GM18909 (cell line): ENCODE results near the gene TSPAN12.

Source experiments
- ATAC-seq: cut with Tn5 transposase; IDR thresholded peaks from one replicate; pipeline ENCODE4 v1.9.1; 2021; ENCODE audit warnings: mild to moderate bottlenecking; ENCODE audit not compliant: unreplicated experiment, poor library complexity

Gene TSPAN12

GRCh38 chr7:120852700-120853099 is 5.2 kb downstream of the TSPAN12 start:
- ATAC-seq, result no peak

GRCh38 chr7:120843109-120843508 is 14.8 kb downstream of the TSPAN12 start:
- no peak for ATAC-seq

- no peak for ATAC-seq
These were observed 15.8 kb downstream of the TSPAN12 start for GRCh38 chr7:120842121-120842621.

GRCh38 chr7:120841608-120842007 is 16.3 kb downstream of the TSPAN12 start:
- no peak for ATAC-seq

- peak; percentile 56 for ATAC-seq
These were observed 19.7 kb downstream of the TSPAN12 start for GRCh38 chr7:120838281-120838682.

GRCh38 chr7:120837599-120837998 is 20.3 kb downstream of the TSPAN12 start:
- peak; percentile 36 for ATAC-seq

GRCh38 chr7:120836556-120837115 is 21.3 kb downstream of the TSPAN12 start:
- no peak for ATAC-seq

GRCh38 chr7:120834726-120835125 is 23.2 kb downstream of the TSPAN12 start:
- no peak for ATAC-seq

GRCh38 chr7:120833546-120833945 is 24.4 kb downstream of the TSPAN12 start:
- ATAC-seq, result no peak

GRCh38 chr7:120832803-120833202 is 25.1 kb downstream of the TSPAN12 start:
- no peak for ATAC-seq

- no peak for ATAC-seq
These were observed 26.7 kb downstream of the TSPAN12 start for GRCh38 chr7:120831260-120831659.

- no peak for ATAC-seq
These were observed 28.5 kb downstream of the TSPAN12 start for GRCh38 chr7:120829487-120829886.

GRCh38 chr7:120828528-120828927 is 29.4 kb downstream of the TSPAN12 start:
- no peak for ATAC-seq

- no peak for ATAC-seq
These were observed 30.4 kb downstream of the TSPAN12 start for GRCh38 chr7:120827371-120828118.

- no peak for ATAC-seq
These were observed 32.4 kb downstream of the TSPAN12 start for GRCh38 chr7:120825576-120825975.

GRCh38 chr7:120825152-120825551 is 32.8 kb downstream of the TSPAN12 start:
- no peak for ATAC-seq

- ATAC-seq, result no peak
These were observed 38.1 kb downstream of the TSPAN12 start for GRCh38 chr7:120819861-120820260.

- ATAC-seq, result no peak
These were observed 40.1 kb downstream of the TSPAN12 start for GRCh38 chr7:120817851-120818250.

GRCh38 chr7:120814253-120814939 is 43.5 kb downstream of the TSPAN12 start:
- no peak for ATAC-seq

- ATAC-seq, result no peak
These were observed 44.2 kb downstream of the TSPAN12 start for GRCh38 chr7:120813546-120814252.

- no peak for ATAC-seq
These were observed 44.9 kb downstream of the TSPAN12 start for GRCh38 chr7:120813089-120813488.
